HL-60 (cell line): ENCODE data around the gene COQ10B.

Experiments used
- DNase-seq, 2 experiments: peaks; one replicate each; pipeline ENCODE4 v3.0.0-alpha.2; 2010 to 2020; ENCODE audit warnings: low read depth in 1 of 2, low spot score in 1 of 2
- H3K27ac ChIP-seq: fragments of 250-450 bp; sonication (Bioruptor Pico); replicated peaks from 2 replicates; pipeline ENCODE4 v1.5.1; 2020; ENCODE audit warnings: mild to moderate bottlenecking, moderate library complexity
- H3K27me3 ChIP-seq: fragments of 250-450 bp; sonication (Bioruptor Pico); 2 replicates; pipeline ENCODE4 v1.5.1; 2021; ENCODE audit warnings: mild to moderate bottlenecking, moderate library complexity; ENCODE audit not compliant: insufficient read depth, poor library complexity, severe bottlenecking
- H3K4me3 ChIP-seq: replicated peaks from 2 replicates; pipeline ENCODE4 v1.5.1; 2011; ENCODE audit warnings: mild to moderate bottlenecking, control low read depth, low read length; ENCODE audit not compliant: insufficient read depth
- GABPA ChIP-seq: IDR thresholded peaks from 2 replicates; pipeline ENCODE4 v1.6.1; 2012; ENCODE audit warnings: low read depth
- POLR2AphosphoS5 ChIP-seq: IDR thresholded peaks from 2 replicates; pipeline ENCODE4 v1.6.1; 2012; ENCODE audit warnings: low read depth
- SPI1 ChIP-seq: IDR thresholded peaks from 2 replicates; pipeline ENCODE4 v1.6.1; 2012; ENCODE audit warnings: low read depth, mild to moderate bottlenecking, borderline replicate concordance
- TF ChIP-seq, protein P1 (sequence below): IDR thresholded peaks from one replicate; pipeline ENCODE4 v1.5.1; 2011; ENCODE audit warnings: low read length, control low read depth, inconsistent platforms; ENCODE audit not compliant: insufficient read depth
- TF ChIP-seq, protein P2 (sequence below): IDR thresholded peaks from 2 replicates; pipeline ENCODE4 v1.6.1; 2012; ENCODE audit warnings: low read depth; ENCODE audit not compliant: insufficient replicate concordance

The COQ10B gene

DNA sequence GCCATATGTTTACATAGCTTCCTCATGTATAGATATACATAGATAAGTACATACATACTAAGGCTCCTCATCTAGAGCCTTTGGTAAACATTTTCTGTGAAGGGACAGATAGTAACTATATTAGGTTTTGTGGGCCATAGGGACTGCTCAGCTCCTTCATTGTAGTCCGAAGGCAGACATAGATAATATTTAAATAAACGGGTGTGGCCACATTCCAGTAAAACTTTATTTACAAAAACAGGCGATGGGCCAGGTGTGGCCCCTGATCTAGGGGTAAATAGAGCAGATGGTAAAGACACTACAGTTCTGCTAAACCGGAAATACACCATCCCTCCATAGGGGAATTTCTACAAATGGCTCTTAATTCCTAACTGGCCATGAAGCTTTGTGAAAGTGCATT, 7.3 kb downstream of the COQ10B start:
- Histone ChIP-seq H3K27me3 (no peaks in the 10 kb centered on the region), H3K4me3 (no peak overlapping the region), H3K27ac (no peak overlapping the region)
- no peak for DNase-seq
- TF ChIP-seq POLR2AphosphoS5, result no peak
- TF ChIP-seq SPI1, result no peak

DNA sequence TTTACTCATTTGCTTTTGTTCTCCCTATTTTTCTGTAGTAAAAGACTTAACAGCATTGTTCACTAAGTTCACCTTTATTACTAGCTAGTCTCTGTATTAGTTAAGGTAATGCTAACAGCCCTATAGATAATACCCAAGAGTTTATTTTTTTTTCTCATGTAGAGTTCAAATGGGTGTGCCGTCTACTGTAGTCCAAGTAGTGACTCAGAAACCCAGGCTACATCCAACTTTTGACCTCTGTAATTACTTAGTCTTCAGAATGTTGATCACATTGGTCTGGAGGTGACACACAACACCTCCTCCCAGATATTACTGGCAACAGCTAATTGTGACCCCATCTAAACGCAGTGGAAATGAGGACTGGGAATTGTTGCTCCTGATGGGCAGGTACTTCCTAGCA, 7.7 kb downstream of the COQ10B start:
- no peaks in the 10 kb centered on the region for H3K27me3 ChIP-seq
- no peak for TF ChIP-seq GABPA
- TF ChIP-seq SPI1, result no peak
- TF ChIP-seq, protein P1, sequence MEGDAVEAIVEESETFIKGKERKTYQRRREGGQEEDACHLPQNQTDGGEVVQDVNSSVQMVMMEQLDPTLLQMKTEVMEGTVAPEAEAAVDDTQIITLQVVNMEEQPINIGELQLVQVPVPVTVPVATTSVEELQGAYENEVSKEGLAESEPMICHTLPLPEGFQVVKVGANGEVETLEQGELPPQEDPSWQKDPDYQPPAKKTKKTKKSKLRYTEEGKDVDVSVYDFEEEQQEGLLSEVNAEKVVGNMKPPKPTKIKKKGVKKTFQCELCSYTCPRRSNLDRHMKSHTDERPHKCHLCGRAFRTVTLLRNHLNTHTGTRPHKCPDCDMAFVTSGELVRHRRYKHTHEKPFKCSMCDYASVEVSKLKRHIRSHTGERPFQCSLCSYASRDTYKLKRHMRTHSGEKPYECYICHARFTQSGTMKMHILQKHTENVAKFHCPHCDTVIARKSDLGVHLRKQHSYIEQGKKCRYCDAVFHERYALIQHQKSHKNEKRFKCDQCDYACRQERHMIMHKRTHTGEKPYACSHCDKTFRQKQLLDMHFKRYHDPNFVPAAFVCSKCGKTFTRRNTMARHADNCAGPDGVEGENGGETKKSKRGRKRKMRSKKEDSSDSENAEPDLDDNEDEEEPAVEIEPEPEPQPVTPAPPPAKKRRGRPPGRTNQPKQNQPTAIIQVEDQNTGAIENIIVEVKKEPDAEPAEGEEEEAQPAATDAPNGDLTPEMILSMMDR, result no peak
- TF ChIP-seq, protein P2, sequence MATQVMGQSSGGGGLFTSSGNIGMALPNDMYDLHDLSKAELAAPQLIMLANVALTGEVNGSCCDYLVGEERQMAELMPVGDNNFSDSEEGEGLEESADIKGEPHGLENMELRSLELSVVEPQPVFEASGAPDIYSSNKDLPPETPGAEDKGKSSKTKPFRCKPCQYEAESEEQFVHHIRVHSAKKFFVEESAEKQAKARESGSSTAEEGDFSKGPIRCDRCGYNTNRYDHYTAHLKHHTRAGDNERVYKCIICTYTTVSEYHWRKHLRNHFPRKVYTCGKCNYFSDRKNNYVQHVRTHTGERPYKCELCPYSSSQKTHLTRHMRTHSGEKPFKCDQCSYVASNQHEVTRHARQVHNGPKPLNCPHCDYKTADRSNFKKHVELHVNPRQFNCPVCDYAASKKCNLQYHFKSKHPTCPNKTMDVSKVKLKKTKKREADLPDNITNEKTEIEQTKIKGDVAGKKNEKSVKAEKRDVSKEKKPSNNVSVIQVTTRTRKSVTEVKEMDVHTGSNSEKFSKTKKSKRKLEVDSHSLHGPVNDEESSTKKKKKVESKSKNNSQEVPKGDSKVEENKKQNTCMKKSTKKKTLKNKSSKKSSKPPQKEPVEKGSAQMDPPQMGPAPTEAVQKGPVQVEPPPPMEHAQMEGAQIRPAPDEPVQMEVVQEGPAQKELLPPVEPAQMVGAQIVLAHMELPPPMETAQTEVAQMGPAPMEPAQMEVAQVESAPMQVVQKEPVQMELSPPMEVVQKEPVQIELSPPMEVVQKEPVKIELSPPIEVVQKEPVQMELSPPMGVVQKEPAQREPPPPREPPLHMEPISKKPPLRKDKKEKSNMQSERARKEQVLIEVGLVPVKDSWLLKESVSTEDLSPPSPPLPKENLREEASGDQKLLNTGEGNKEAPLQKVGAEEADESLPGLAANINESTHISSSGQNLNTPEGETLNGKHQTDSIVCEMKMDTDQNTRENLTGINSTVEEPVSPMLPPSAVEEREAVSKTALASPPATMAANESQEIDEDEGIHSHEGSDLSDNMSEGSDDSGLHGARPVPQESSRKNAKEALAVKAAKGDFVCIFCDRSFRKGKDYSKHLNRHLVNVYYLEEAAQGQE, result no peak
- TF ChIP-seq POLR2AphosphoS5, result no peak
- H3K4me3 ChIP-seq, result no peak overlapping the region
- H3K27ac ChIP-seq, result no peak overlapping the region
- DNase-seq, result no peak

DNA sequence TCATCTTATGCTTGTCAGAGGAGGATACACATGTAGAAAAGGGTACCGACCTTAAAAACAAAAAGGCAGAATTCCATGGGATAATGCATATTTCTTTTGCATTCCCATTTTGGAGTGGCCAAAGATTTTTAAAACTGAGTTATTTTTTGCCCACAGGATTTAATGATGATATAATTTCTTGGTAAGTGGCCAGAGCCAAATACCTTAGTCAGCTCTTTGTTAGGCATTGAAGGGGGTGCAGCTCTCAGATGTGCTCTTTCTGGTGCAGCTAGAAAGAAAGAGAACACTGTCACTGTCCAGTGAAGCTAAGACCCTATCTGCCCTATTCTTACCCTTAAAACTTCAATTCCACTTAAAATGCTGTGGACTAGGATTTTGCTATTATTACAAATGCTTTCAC, 10.8 kb downstream of the COQ10B start:
- TF ChIP-seq GABPA (no peak), SPI1 (no peak), POLR2AphosphoS5 (no peak)
- TF ChIP-seq, protein P1, result no peak
- TF ChIP-seq, protein P2, result no peak
- DNase-seq, result no peak
- no peak overlapping the region for H3K4me3 ChIP-seq
- H3K27ac ChIP-seq, result no peak overlapping the region
- H3K27me3 ChIP-seq, result no peaks in the 10 kb centered on the region

DNA sequence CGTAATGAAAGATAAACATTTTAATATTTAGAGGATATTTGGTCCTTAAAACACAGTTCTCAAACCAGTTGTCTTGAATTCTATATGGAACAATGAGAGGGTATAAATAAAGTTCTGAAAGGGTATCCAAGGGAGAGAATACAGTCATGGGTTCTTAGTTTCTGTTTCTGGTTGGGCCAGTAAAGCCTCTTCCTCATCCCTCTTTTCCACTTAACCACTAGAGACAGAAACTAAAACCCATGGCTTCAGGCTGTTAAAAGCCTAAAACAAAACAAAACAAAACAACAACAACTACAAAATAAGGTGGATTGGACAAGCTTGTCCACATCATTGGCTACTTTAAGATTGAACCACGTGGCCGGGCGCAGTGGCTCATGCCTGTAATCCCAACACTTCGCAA, 18.8 kb downstream of the COQ10B start:
- no peak for DNase-seq

More for the DNA sequence above, 18.8 kb downstream of the COQ10B start:
- no peak overlapping the region for H3K27ac ChIP-seq
- no peak overlapping the region for H3K4me3 ChIP-seq
- H3K27me3 ChIP-seq, result no peaks in the 10 kb centered on the region
- TF ChIP-seq, protein P2, result no peak
- no peak for TF ChIP-seq SPI1
- TF ChIP-seq GABPA, result no peak
- TF ChIP-seq POLR2AphosphoS5, result no peak
- TF ChIP-seq, protein P1, result no peak
